Measurements from ENCODE around the gene IL37.

The IL37 gene

GRCh38 chr2:112910865-112911264, at the start of gene IL37:
Gene IL37, plus strand, starts transcription at chr2:112911165. Its CDS starts 1,848 bp downstream, at chr2:112913013.
- no peak for DNase-seq (ENCODE audit: low spot score)

DNA sequence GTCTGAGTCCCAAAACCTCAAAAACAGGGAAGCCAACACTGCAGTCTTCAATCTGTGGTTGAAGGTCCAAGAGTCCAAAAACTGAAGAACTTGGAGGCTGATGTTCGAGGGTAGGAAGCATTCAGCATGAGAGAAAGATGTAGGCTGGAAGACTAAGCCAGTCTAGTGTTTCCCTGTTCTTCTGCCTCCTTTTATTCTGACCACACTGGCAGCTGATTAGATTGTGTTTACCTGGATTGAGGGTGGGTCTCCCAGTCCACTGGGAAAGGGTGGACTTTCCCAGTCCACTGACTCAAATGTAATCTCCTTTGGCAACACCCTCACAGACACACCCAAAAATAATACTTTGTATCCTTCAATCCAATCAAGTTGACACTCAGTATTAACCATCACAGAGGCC, 46.9 kb upstream of the IL37 start:
- DNase-seq (ENCODE audit: low spot score): no peak

DNA sequence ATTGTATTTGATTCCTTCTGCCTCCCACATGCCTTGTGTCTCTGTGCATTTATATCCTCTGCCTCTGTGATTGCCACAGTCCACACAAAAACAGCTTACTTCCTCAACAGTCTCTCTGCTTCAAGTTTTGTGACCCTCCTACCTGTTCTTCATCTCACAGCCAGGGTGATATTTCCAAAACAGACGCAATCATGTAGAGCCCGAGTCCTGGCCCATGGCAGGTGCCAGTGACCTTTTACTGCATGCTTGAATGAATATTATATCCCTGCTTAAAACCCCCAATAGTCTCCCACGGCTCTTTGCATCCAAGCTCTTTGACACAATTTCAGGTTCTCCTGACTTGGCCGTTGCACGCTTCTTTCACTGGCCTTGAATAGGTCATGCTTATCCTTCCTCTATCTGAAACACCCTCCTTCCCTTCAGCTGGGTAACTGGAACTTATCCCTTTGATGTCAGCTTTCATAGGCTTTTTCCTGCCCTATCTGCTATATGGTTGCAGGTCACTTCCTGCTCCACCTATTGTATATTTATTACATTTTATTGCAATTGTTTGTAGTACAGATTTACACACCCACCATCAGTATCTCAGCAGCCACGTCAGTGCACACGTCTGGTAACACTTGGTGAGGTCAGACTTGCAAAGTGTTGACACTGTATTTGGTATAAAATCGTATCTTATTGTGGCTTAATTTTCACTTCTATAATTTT, 44.7 kb upstream of the IL37 start:
- no peak for DNase-seq (ENCODE audit: low spot score)

GRCh38 chr2:112867701-112868631, 43.0 kb upstream of the IL37 start:
- DNase-seq (ENCODE audit: low spot score): no peak

- no peak for DNase-seq (ENCODE audit: low spot score)
Observed at GRCh38 chr2:112869258-112869842, 41.6 kb upstream of the IL37 start.

- no peak for DNase-seq (ENCODE audit: low spot score)
Observed at GRCh38 chr2:112870841-112871835, 39.8 kb upstream of the IL37 start.

DNA sequence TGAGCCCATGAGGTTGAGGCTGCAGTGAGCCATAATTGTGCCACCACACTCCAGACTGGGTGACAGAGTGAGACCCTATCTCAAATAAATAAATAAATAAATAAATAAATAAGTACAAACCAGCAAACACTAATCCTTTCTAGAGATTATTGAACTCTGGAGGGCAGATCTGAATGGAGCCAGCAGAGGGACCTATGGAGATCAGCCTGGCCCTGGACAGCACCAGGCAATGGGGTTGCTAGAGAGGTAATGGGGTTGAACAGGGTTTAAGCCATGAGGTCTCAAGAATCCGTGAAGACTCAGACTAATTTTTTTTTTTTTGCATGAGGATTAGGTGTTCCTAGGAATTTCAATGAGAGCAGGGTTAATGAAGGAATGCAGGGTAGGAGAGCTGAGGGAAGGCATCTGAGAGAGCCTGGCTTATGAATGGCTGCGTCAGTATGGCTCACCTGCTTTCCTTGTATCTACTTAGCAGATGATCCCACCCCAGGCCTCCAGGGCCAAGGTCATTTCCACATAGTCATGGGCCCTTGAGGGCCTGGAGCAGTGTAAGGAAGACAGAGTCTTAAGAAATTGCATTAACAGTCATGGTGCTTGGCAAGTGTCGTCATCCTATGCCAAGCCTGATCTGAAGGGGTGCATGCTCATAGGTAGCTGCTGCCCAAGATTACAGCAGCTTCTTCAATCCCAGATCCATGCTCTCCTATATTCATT, 34.6 kb upstream of the IL37 start:
- no peak for DNase-seq (ENCODE audit: low spot score)

DNA sequence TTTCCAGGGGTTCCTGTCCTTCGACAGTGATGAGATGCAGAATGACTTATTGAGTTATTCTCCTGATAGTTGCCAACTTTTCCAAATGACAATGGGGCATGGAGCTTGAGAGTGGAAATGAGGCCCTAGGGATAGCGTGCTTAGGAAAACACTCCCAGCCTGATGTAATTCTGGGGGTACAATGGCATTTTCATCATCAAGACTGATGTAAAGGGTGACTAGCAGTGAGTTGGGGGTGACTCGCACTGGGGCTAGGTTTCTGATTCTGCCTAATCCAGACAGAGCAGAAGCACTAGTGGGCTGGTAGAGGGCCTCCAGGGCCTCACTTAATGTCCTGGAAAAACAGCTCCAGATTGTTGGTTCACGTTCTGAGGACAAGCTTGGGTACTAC, 34.0 kb upstream of the IL37 start:
- DNase-seq (ENCODE audit: low spot score): no peak

- DNase-seq (ENCODE audit: low spot score): no peak
Observed at GRCh38 chr2:112877423-112877822, 33.5 kb upstream of the IL37 start.

DNA sequence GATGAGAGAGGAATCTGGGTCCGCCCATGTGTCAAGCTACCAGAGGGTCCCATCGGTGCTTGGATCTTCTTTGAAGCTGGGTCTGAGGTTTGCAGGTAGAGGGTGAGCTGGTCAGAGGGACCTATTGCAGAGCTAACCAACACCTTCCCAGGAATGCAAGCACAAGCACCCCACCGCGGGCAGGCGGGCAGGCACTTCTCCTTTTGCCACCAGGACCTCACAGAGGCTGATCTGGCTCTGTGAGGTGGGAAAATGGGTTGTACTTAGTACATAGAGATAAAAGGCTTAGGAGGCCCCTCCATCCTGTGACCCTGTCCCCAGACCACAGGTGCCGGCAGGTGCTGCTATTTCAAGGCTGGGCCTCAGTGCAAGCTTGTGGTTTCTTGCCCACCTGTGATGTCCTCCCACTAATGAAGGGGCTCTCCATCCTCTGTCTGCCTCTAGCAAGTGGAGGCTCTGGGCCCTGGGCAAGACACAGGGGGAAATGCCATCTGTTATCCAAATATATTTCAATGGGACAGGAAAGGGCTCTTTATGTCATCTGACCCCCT, 31.4 kb upstream of the IL37 start:
- no peak for DNase-seq (ENCODE audit: low spot score)

- DNase-seq (ENCODE audit: low spot score): peak; percentile 56
Observed at GRCh38 chr2:112880091-112880531, 30.9 kb upstream of the IL37 start.

DNA sequence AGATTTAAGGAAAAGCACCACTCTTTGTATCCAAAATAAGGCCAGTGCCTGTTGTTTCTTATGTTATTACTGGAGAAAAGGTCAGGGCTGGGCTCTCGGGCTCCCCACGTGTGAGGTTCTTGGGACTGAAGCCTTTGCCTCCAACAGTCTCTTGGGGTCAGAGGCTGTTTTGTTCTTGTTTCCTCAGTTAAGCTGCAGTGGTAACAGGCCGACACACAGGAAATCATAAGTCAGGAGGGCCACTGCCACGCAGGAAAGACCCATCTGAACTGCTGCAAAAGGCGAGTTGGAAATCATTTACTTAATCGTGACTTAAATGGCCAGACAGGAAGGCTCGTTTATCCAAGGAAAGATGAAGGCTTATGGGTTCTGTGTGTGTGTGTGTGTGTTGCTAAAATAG, 30.3 kb upstream of the IL37 start:
- no peak for DNase-seq (ENCODE audit: low spot score)

DNA sequence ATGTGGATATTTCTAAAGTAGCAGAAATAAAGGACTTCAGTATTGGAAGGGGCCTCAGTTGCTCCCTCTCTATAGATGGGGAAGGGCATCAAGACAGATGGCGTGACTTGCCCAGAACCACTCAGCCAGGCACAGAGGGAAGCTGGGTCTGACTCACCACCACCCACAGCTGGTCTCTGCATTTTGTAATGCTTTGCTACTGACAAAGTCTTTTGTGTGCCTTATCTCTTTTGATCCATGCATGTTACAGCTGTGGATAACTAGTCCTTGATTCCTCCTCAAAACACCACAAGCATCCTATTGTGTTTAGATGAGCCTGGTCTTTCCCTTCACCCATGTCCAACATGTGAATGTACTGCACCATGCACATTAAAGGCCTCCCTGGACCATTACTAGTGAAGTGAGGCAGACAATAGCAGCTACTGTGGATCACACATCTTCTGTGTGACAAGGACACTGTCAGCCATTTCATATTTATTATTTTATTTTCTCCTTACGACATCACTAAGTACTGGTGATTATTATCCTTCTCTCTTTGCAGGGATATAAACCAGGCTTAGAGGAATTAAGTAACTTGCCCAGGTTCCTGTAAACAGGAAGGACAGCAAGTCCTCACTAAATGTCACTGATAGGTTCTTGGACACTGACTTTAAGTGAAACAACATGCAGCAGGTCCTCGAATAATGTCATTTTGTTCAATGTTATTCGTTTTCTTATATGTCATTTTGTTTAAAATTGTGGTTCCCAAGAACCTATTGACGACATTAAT, 29.6 kb upstream of the IL37 start:
- peak; percentile 33 for DNase-seq (ENCODE audit: low spot score)

- no peak for DNase-seq (ENCODE audit: low spot score)
Observed at GRCh38 chr2:112883669-112884068, 27.3 kb upstream of the IL37 start.

GRCh38 chr2:112884869-112885505, 26.0 kb upstream of the IL37 start:
- peak; percentile 65 for DNase-seq (ENCODE audit: low spot score)

DNA sequence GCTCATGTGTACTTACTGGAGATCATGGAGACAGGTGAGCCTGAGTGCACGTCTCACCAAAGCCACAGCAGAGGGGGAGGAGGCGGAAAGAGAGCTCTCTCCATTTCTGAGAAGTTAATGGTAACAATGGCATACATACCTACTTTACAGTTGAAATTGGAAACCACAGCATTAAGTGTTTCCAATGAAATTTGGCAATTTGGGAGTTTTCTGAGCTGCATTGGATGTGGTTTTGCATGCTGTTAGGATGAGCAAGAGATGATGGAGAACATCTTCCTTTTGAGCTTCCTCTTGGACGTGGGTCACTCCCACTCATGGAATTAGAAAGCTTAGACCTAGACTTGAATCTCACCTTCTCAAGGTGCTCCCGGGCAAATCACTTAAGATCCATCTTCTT, 25.5 kb upstream of the IL37 start:
- DNase-seq (ENCODE audit: low spot score): no peak

DNA sequence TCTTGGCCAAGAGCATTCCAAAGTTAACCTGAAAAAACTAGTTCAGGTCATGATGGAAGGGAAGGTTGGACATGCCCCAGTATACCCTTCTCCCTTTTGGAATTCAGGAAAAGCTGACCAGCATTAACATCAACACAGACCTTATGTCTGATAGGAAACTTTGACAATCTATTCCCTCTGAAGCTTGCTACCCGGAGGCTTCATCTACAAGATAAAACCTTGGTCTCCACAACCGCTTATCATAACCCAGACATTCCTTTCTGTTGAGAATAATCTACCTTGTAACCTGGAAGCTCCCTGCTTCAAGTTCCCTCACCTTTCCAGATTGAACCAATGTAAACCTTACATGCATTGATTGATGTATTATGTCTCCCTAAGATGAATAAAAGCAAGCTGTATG, 24.7 kb upstream of the IL37 start:
- no peak for DNase-seq (ENCODE audit: low spot score)

- no peak for DNase-seq (ENCODE audit: low spot score)
Observed at GRCh38 chr2:112887964-112888749, 22.8 kb upstream of the IL37 start.

GRCh38 chr2:112889976-112890375, 21.0 kb upstream of the IL37 start:
- DNase-seq (ENCODE audit: low spot score): no peak

Data from AG08396 (cell line).